CD8-positive, alpha-beta memory T cell (primary cell): ENCODE data around the gene LIPK. TPM values are rescaled to one million over a fixed set of nuclear protein-coding genes. Genes with fewer than 3 reads are reported as not detected.

Source experiments
- CTCF ChIA-PET: fragments of 350-600 bp; sonication (Branson Sonifier 250); formaldehyde crosslinking; loops from one replicate; lab custom pipeline; 2021; ENCODE audit warnings: antibody characterized with exemption; lab: Charles Lee
- POLR2A ChIA-PET: fragments of 350-600 bp; sonication (Branson Sonifier 250); formaldehyde crosslinking; loops from one replicate; lab custom pipeline; 2021; ENCODE audit warnings: antibody characterized with exemption; lab: Charles Lee
- DNase-seq, 5 donors: peaks; one replicate each; pipeline versions ENCODE4 v3.0.0 to v3.0.0-alpha.2; 2020 to 2022; ENCODE audit warnings: mixed read lengths in 1 of 5
- H3K27ac ChIP-seq: one replicate; pipeline ENCODE4 v1.7.0; 2013; ENCODE audit warnings: low read depth, mild to moderate bottlenecking, low read length, moderate library complexity
- H3K27me3 ChIP-seq: 2 replicates; pipeline ENCODE4 v1.7.0; 2013; ENCODE audit warnings: low read length, mild to moderate bottlenecking; ENCODE audit not compliant: insufficient read depth, poor library complexity, severe bottlenecking
- H3K36me3 ChIP-seq: 2 replicates; pipeline ENCODE4 v1.7.0; 2013; ENCODE audit warnings: mild to moderate bottlenecking, low read length, moderate library complexity; ENCODE audit not compliant: insufficient read depth
- H3K4me1 ChIP-seq: 2 replicates; pipeline ENCODE4 v1.7.0; 2013; ENCODE audit warnings: mild to moderate bottlenecking, low read length, moderate library complexity; ENCODE audit not compliant: insufficient read depth
- H3K4me3 ChIP-seq: 2 replicates; pipeline ENCODE4 v1.7.0; 2013; ENCODE audit warnings: mild to moderate bottlenecking, low read length
- H3K9me3 ChIP-seq: 2 replicates; pipeline ENCODE4 v1.7.0; 2013; ENCODE audit warnings: mild to moderate bottlenecking, low read length
- H3K27ac Mint-ChIP-seq, 8 donors: one replicate each; pipeline ENCODE4 v1.8.0; 2020 to 2021; ENCODE audit warnings: mixed read lengths in 8 of 8, mild to moderate bottlenecking in 6 of 8, inconsistent platforms in 3 of 8, moderate library complexity in 3 of 8
- H3K27me3 Mint-ChIP-seq, 2 donors: one replicate each; pipeline ENCODE4 v1.8.0; 2020 to 2021; ENCODE audit warnings: mixed read lengths in 2 of 2, mild to moderate bottlenecking in 1 of 2, moderate library complexity in 1 of 2
- H3K36me3 Mint-ChIP-seq, 3 donors: one replicate each; pipeline ENCODE4 v1.8.0; 2020 to 2021; ENCODE audit warnings: mixed read lengths in 3 of 3, inconsistent platforms in 1 of 3, mild to moderate bottlenecking in 1 of 3
- H3K4me1 Mint-ChIP-seq, 3 donors: one replicate each; pipeline ENCODE4 v1.8.0; 2020 to 2021; ENCODE audit warnings: mixed read lengths in 3 of 3, inconsistent platforms in 1 of 3, mild to moderate bottlenecking in 1 of 3
- H3K4me3 Mint-ChIP-seq, 7 donors: one replicate each; pipeline ENCODE4 v1.8.0; 2020 to 2021; ENCODE audit warnings: mixed read lengths in 7 of 7, mild to moderate bottlenecking in 6 of 7, moderate library complexity in 4 of 7, inconsistent platforms in 2 of 7
- H3K9me3 Mint-ChIP-seq, 5 donors: one replicate each; pipeline ENCODE4 v1.8.0; 2020 to 2022; ENCODE audit warnings: mixed read lengths in 5 of 5, mild to moderate bottlenecking in 3 of 5, moderate library complexity in 2 of 5, inconsistent platforms in 1 of 5
- polyA plus RNA-seq: library from polyadenylated mRNA; unstranded; fragments of 300-500 nt; fragmentation: Illumina TruSeq; gene quantifications from one replicate; pipeline ENCODE4 v1.2.3, GENCODE V29; 2021
- total RNA-seq, 2 experiments: library from RNA; stranded (reverse); gene quantifications; one replicate each; pipeline ENCODE4 v1.2.3, GENCODE V29; 2021

Gene LIPK
- total and polyA plus RNA-seq, 3 experiments from 2014 or later: not detected

GRCh38 chr10:88745633-88746032 lies 39.6 kb downstream of the LIPK start:
- ChIA-PET CTCF (no interaction called here), POLR2A (no interaction called here)
- H3K4me3 ChIP-seq: no peak overlapping the region
- no peaks in the 10 kb centered on the region for H3K36me3 ChIP-seq
- peaks cover 4 to 26% (median 5%) of the 10 kb centered on the region in 5 donors for H3K9me3 Mint-ChIP-seq
- no peak overlapping the region for H3K27ac ChIP-seq
- no peak for DNase-seq
- no peaks in the 10 kb centered on the region for H3K4me1 Mint-ChIP-seq
- no peaks in the 10 kb centered on the region for H3K27me3 ChIP-seq
- peaks cover 3 to 13% of the 10 kb centered on the region in 2 donors for H3K27me3 Mint-ChIP-seq
- H3K36me3 Mint-ChIP-seq: peaks cover 0 to 5% (median 0%) of the 10 kb centered on the region in 3 donors
- H3K9me3 ChIP-seq: no peaks in the 10 kb centered on the region
- no peak overlapping the region for H3K4me3 Mint-ChIP-seq
- no peak overlapping the region for H3K27ac Mint-ChIP-seq
- H3K4me1 ChIP-seq: no peaks in the 10 kb centered on the region

DNA sequence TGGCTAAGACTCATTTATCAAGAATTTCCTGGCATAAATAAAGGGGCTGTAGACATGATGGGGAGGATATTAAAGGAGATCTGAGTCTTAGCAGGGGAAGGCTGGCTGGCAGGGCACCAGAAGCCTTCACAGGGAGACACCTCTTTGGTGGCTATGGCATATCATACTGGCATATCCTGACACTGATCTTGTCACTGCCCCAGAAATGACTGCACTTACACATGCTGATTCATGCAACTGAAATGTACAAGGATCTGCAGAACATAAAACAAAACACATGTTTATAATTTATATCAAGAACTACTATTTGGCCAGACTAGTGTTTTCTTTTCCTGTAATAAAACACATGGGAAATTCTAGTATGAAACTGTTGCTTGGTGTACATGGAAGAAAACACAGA lies 48.2 kb downstream of the LIPK start:
- H3K4me1 Mint-ChIP-seq: peaks cover 0 to 5% (median 0%) of the 10 kb centered on the region in 3 donors
- Histone ChIP-seq H3K4me3 (no peak overlapping the region), H3K27ac (no peak overlapping the region), H3K9me3 (no peaks in the 10 kb centered on the region), H3K36me3 (no peaks in the 10 kb centered on the region), H3K4me1 (no peaks in the 10 kb centered on the region), H3K27me3 (no peaks in the 10 kb centered on the region)
- no peak for DNase-seq
- H3K27me3 Mint-ChIP-seq: peaks cover 0 to 4% of the 10 kb centered on the region in 2 donors
- no peak overlapping the region for H3K4me3 Mint-ChIP-seq
- POLR2A ChIA-PET: no interaction called here
- H3K27ac Mint-ChIP-seq: no peak overlapping the region
- H3K36me3 Mint-ChIP-seq: no peaks in the 10 kb centered on the region
- H3K9me3 Mint-ChIP-seq: no peaks in the 10 kb centered on the region
- CTCF ChIA-PET: no interaction called here

- no peak for DNase-seq
- Mint-ChIP-seq H3K4me3 (no peak overlapping the region), H3K9me3 (no peaks in the 10 kb centered on the region), H3K27me3 (peaks cover 0 to 4% of the 10 kb centered on the region in 2 donors), H3K36me3 (no peaks in the 10 kb centered on the region), H3K27ac (no peak overlapping the region), H3K4me1 (peaks cover 4 to 10% (median 6%) of the 10 kb centered on the region in 3 donors)
- H3K27me3 ChIP-seq: no peaks in the 10 kb centered on the region
- no peak overlapping the region for H3K27ac ChIP-seq
- CTCF ChIA-PET: no interaction called here
- H3K36me3 ChIP-seq: no peaks in the 10 kb centered on the region
- H3K4me3 ChIP-seq: no peak overlapping the region
- POLR2A ChIA-PET: no interaction called here
- no peaks in the 10 kb centered on the region for H3K4me1 ChIP-seq
- no peaks in the 10 kb centered on the region for H3K9me3 ChIP-seq
These were observed 49.7 kb downstream of the LIPK start for GRCh38 chr10:88755753-88756152.

- no peak overlapping the region for H3K4me3 Mint-ChIP-seq
- DNase-seq: no peak
- no peak overlapping the region for H3K27ac Mint-ChIP-seq
- H3K36me3 Mint-ChIP-seq: no peaks in the 10 kb centered on the region
- H3K9me3 Mint-ChIP-seq: no peaks in the 10 kb centered on the region
- H3K27me3 ChIP-seq: no peaks in the 10 kb centered on the region
- H3K4me3 ChIP-seq: no peak overlapping the region
- no peaks in the 10 kb centered on the region for H3K9me3 ChIP-seq
- no peaks in the 10 kb centered on the region for H3K4me1 ChIP-seq
- peaks cover 4 to 10% (median 6%) of the 10 kb centered on the region in 3 donors for H3K4me1 Mint-ChIP-seq
- no peak overlapping the region for H3K27ac ChIP-seq
- ChIA-PET POLR2A (no interaction called here), CTCF (no interaction called here)
- H3K27me3 Mint-ChIP-seq: peaks cover 0 to 4% of the 10 kb centered on the region in 2 donors
- H3K36me3 ChIP-seq: no peaks in the 10 kb centered on the region
These were observed 50.6 kb downstream of the LIPK start for GRCh38 chr10:88756660-88757059.

- no peaks in the 10 kb centered on the region for H3K36me3 ChIP-seq
- no peaks in the 10 kb centered on the region for H3K27me3 ChIP-seq
- H3K27ac Mint-ChIP-seq: peak within 1 kb of the TSS in 1 of 8 donors; percentile 58
- H3K9me3 ChIP-seq: no peaks in the 10 kb centered on the region
- POLR2A ChIA-PET: no interaction called here
- H3K9me3 Mint-ChIP-seq: no peaks in the 10 kb centered on the region
- H3K27me3 Mint-ChIP-seq: peaks cover 0 to 4% of the 10 kb centered on the region in 2 donors
- H3K36me3 Mint-ChIP-seq: no peaks in the 10 kb centered on the region
- H3K4me1 Mint-ChIP-seq: peaks cover 4 to 10% (median 6%) of the 10 kb centered on the region in 3 donors
- no peak within 1 kb of the TSS for H3K27ac ChIP-seq
- H3K4me3 ChIP-seq: no peak within 1 kb of the TSS
- no peak for DNase-seq
- no peaks in the 10 kb centered on the region for H3K4me1 ChIP-seq
- no peak within 1 kb of the TSS for H3K4me3 Mint-ChIP-seq
- CTCF ChIA-PET: interaction anchor here (1.2 to 1.4 kb wide), 2 partner anchors 76 to 458 kb away, joined by 3 to 4 read pairs; no protein-coding TSS in a partner anchor
These were observed 53.5 kb downstream of the LIPK start, which contains the start of gene LIPN for GRCh38 chr10:88759366-88760101. TSS of gene LIPN (plus strand) at chr10:88760020. CDS start at chr10:88761406, 1,386 bp downstream.

DNA sequence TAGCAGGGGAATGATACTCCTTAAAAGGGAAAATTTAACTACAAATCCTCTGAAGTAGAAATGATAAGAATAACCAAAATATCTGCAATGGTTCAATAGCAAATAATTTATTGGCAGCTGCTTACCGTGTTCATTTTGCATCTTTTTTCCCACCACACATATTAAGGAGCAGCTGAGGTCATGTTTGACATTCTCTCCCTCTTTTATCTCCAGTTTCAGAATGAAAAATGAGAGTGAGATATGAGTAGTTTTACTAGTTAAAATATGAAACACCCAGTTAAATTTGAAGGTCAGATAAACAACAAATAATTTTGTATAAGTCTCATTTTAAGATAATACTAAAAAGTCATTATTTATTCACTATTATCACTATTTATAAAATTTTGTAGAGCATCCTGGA lies 56.9 kb downstream of the LIPK start:
- ChIA-PET CTCF (interaction anchor here (0.9 kb wide), 1 partner anchor 48 kb away, joined by 3 read pairs; no protein-coding TSS in a partner anchor), POLR2A (no interaction called here)
- no peak for DNase-seq
- no peak overlapping the region for H3K4me3 ChIP-seq
- Mint-ChIP-seq H3K36me3 (no peaks in the 10 kb centered on the region), H3K9me3 (no peaks in the 10 kb centered on the region), H3K4me1 (peaks cover 4 to 6% (median 5%) of the 10 kb centered on the region in 3 donors), H3K4me3 (no peak overlapping the region), H3K27me3 (peaks cover 0 to 1% of the 10 kb centered on the region in 2 donors), H3K27ac (no peak overlapping the region)
- no peaks in the 10 kb centered on the region for H3K27me3 ChIP-seq
- H3K36me3 ChIP-seq: no peaks in the 10 kb centered on the region
- H3K4me1 ChIP-seq: no peaks in the 10 kb centered on the region
- H3K27ac ChIP-seq: no peak overlapping the region
- H3K9me3 ChIP-seq: no peaks in the 10 kb centered on the region

DNA sequence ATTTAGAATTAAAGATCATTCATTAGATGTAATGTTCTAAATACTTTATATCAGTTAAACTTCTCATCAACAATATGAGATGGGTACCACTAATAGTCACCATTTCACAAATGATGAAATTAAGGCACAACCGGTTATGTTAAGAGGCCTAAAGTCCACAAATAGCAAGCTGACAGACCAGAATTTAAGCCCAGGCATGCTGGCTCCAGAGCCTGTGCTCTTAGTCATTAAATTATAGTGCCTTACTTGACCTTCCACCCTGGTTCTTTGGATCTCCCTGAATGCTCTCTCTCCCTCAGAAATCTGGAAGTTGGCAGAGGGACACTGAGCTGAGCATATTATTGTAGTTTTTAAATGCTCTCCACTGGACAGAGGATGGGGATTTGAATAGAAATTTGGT lies 57.4 kb downstream of the LIPK start:
- no peaks in the 10 kb centered on the region for H3K27me3 ChIP-seq
- H3K36me3 Mint-ChIP-seq: no peaks in the 10 kb centered on the region
- H3K36me3 ChIP-seq: no peaks in the 10 kb centered on the region
- CTCF ChIA-PET: interaction anchor here (0.9 kb wide), 1 partner anchor 47 kb away, joined by 3 read pairs; no protein-coding TSS in a partner anchor
- POLR2A ChIA-PET: no interaction called here
- H3K4me3 Mint-ChIP-seq: no peak overlapping the region
- H3K9me3 ChIP-seq: no peaks in the 10 kb centered on the region
- H3K27ac Mint-ChIP-seq: no peak overlapping the region
- H3K27me3 Mint-ChIP-seq: peaks cover 0 to 1% of the 10 kb centered on the region in 2 donors
- H3K27ac ChIP-seq: no peak overlapping the region
- H3K4me1 Mint-ChIP-seq: peaks cover 4 to 6% (median 5%) of the 10 kb centered on the region in 3 donors
- H3K9me3 Mint-ChIP-seq: no peaks in the 10 kb centered on the region
- no peak overlapping the region for H3K4me3 ChIP-seq
- no peak for DNase-seq
- H3K4me1 ChIP-seq: no peaks in the 10 kb centered on the region

- peaks cover 4 to 6% (median 5%) of the 10 kb centered on the region in 3 donors for H3K4me1 Mint-ChIP-seq
- ChIA-PET CTCF (interaction anchor here (0.9 kb wide), 1 partner anchor 47 kb away, joined by 3 read pairs; no protein-coding TSS in a partner anchor), POLR2A (no interaction called here)
- no peak overlapping the region for H3K27ac Mint-ChIP-seq
- H3K36me3 Mint-ChIP-seq: no peaks in the 10 kb centered on the region
- H3K4me1 ChIP-seq: no peaks in the 10 kb centered on the region
- H3K27ac ChIP-seq: no peak overlapping the region
- no peak overlapping the region for H3K4me3 ChIP-seq
- no peaks in the 10 kb centered on the region for H3K9me3 Mint-ChIP-seq
- no peak for DNase-seq
- H3K9me3 ChIP-seq: no peaks in the 10 kb centered on the region
- no peak overlapping the region for H3K4me3 Mint-ChIP-seq
- no peaks in the 10 kb centered on the region for H3K27me3 ChIP-seq
- no peaks in the 10 kb centered on the region for H3K36me3 ChIP-seq
- peaks cover 0 to 1% of the 10 kb centered on the region in 2 donors for H3K27me3 Mint-ChIP-seq
These were observed 58.1 kb downstream of the LIPK start for GRCh38 chr10:88764110-88764509.
